Measurements from ENCODE around the gene COL5A3. TPM values are rescaled to one million over a fixed set of nuclear protein-coding genes. Genes with fewer than 3 reads are reported as not detected.

COL5A3 gene
- polyA plus RNA-seq, 1 donor (not counting 4 experiments of a cell fraction or from before 2014, with no cell fraction given) = 0.43 TPM

DNA sequence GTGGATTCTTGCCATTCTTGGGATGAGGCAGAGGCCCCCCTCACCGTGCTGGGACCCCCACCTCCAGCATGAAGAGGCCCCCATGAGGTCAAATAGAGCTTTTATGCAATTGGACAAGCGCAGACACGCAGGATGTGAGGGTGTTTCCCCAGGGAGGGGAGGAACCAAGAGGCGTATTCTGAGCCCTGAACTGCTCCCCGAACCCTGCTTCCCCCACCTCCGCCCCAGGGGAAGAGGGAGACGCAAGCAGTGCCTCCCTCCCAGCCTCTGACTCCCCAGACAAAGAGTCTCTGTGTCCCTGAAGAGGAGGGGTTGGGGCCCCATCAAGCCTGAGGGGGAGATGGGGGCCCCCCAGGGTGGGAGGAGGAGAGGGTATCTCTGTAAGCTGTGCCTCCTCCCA is 1.7 kb upstream of the COL5A3 start:
- FAIRE-seq (no peak), DNase-seq (ENCODE audit: low read depth, low spot score) (no peak)
- H3K27me3 ChIP-seq (ENCODE audit: control insufficient read depth, extremely low read depth, insufficient read depth, low read length) = no peaks in the 10 kb centered on the region
- peaks cover 5% of the 10 kb centered on the region for H3K9me1 ChIP-seq (ENCODE audit: control insufficient read depth, extremely low read depth, insufficient read depth, low read length)
- TF ChIP-seq EZH2 (IDR thresholded peaks at IDR 0.05; ENCODE audit: low read length) = no peak
- TF ChIP-seq CTCF (optimal IDR thresholded peaks at IDR 0.05 in 1 of 3, IDR thresholded peaks at IDR 0.05 in 1 of 3, conservative IDR thresholded peaks at IDR 0.05 in 1 of 3; ENCODE audit: extremely low read depth in 1 of 3, insufficient read depth in 2 of 3, low read length in 3 of 3) = no peak
- dilution Hi-C loops (cut with MboI; ENCODE audit: extremely low pct_ligation_motif_present, low sequenced_read_pairs) = no loop called here
- H3K9ac ChIP-seq (ENCODE audit: control insufficient read depth, extremely low read depth, insufficient read depth, low read length) = no peak overlapping the region
- no peak overlapping the region for H3K4me3 ChIP-seq (ENCODE audit: control insufficient read depth in 2 of 3, extremely low read depth in 1 of 3, insufficient read depth in 2 of 3, low read depth in 1 of 3, low read length in 3 of 3)
- H3K4me1 ChIP-seq (ENCODE audit: control insufficient read depth, extremely low read depth, insufficient read depth, low read length) = peaks cover 13% of the 10 kb centered on the region
- H3K9me3 ChIP-seq (ENCODE audit: control insufficient read depth, low read depth, low read length) = no peaks in the 10 kb centered on the region
- H2AFZ ChIP-seq (ENCODE audit: control insufficient read depth, low read length) = no peak overlapping the region
- H3K27ac ChIP-seq (ENCODE audit: control insufficient read depth, insufficient read depth, low read length) = no peak overlapping the region
- no peaks in the 10 kb centered on the region for H3K79me2 ChIP-seq (ENCODE audit: control insufficient read depth, insufficient read depth, low read length)
- peaks cover 3% of the 10 kb centered on the region for H4K20me1 ChIP-seq (ENCODE audit: control insufficient read depth, extremely low read depth, insufficient read depth, low read length)
- no peak overlapping the region for H3K4me2 ChIP-seq (ENCODE audit: control insufficient read depth, extremely low read depth, insufficient read depth, low read depth, low read length)
- H3K36me3 ChIP-seq (ENCODE audit: control insufficient read depth in 2 of 2, extremely low read depth in 1 of 2, insufficient read depth in 2 of 2, low read length in 2 of 2) = no peaks in the 10 kb centered on the region

GRCh38 chr19:10010939-10011338 is 635 bp upstream of the COL5A3 start:
- Histone ChIP-seq H2AFZ (ENCODE audit: control insufficient read depth, low read length) (no peak overlapping the region), H3K36me3 (ENCODE audit: control insufficient read depth in 2 of 2, extremely low read depth in 1 of 2, insufficient read depth in 2 of 2, low read length in 2 of 2) (no peaks in the 10 kb centered on the region), H3K9me3 (ENCODE audit: control insufficient read depth, low read depth, low read length) (no peaks in the 10 kb centered on the region), H3K27ac (ENCODE audit: control insufficient read depth, insufficient read depth, low read length) (no peak overlapping the region), H3K27me3 (ENCODE audit: control insufficient read depth, extremely low read depth, insufficient read depth, low read length) (no peaks in the 10 kb centered on the region), H3K79me2 (ENCODE audit: control insufficient read depth, insufficient read depth, low read length) (no peaks in the 10 kb centered on the region), H4K20me1 (ENCODE audit: control insufficient read depth, extremely low read depth, insufficient read depth, low read length) (peaks cover 3% of the 10 kb centered on the region), H3K4me2 (ENCODE audit: control insufficient read depth, extremely low read depth, insufficient read depth, low read depth, low read length) (peak overlapping the region; percentile 74), H3K9ac (ENCODE audit: control insufficient read depth, extremely low read depth, insufficient read depth, low read length) (no peak overlapping the region), H3K9me1 (ENCODE audit: control insufficient read depth, extremely low read depth, insufficient read depth, low read length) (peaks cover 5% of the 10 kb centered on the region), H3K4me3 (ENCODE audit: control insufficient read depth in 2 of 3, extremely low read depth in 1 of 3, insufficient read depth in 2 of 3, low read depth in 1 of 3, low read length in 3 of 3) (no peak overlapping the region), H3K4me1 (ENCODE audit: control insufficient read depth, extremely low read depth, insufficient read depth, low read length) (peaks cover 13% of the 10 kb centered on the region)
- TF ChIP-seq CTCF (optimal IDR thresholded peaks at IDR 0.05 in 1 of 3, IDR thresholded peaks at IDR 0.05 in 1 of 3, conservative IDR thresholded peaks at IDR 0.05 in 1 of 3; ENCODE audit: extremely low read depth in 1 of 3, insufficient read depth in 2 of 3, low read length in 3 of 3) (no peak), EZH2 (IDR thresholded peaks at IDR 0.05; ENCODE audit: low read length) (no peak)
- no peak for FAIRE-seq
- dilution Hi-C loops (cut with MboI; ENCODE audit: extremely low pct_ligation_motif_present, low sequenced_read_pairs) = no loop called here
- no peak for DNase-seq (ENCODE audit: low read depth, low spot score)
